ENCODE results near the gene DGKD.

GRCh38 chr2:233519787-233520611, 165.7 kb downstream of the DGKD start:
- TF ChIP-seq POLR2A (IDR thresholded peaks at IDR 0.05; ENCODE audit: low read depth, low read length) (no peak), PAX5 (IDR thresholded peaks at IDR 0.05; ENCODE audit: insufficient read depth, low read length, severe bottlenecking) (no peak), POLR2AphosphoS5 (IDR thresholded peaks at IDR 0.05; ENCODE audit: low read depth, low read length) (no peak), TAF1 (IDR thresholded peaks at IDR 0.05; ENCODE audit: low read depth, low read length) (no peak), SPI1 (IDR thresholded peaks at IDR 0.05; ENCODE audit: low read depth, low read length) (peak; percentile 82)

All from GM12891 (cell line).